ENCODE measurements around the gene DNAH5.
A peak's percentile ranks its signal among the peaks of the same experiment; 100 is the strongest.
"Not testable (repeated sequence)": the region's sequence is repeated elsewhere in the genome, so short reads cannot be mapped to it uniquely, and the experiment has no call there.

Gene DNAH5

GRCh38 chr5:13944560-13945199 lies at the start of gene DNAH5:
DNAH5 (minus strand) TSS chr5:13944688; CDS start chr5:13944438, 250 bp downstream.
- DNase-seq, result peak; percentile 72

GRCh38 chr5:13993926-13994325 lies 49.4 kb upstream of the DNAH5 start:
- DNase-seq, result no peak

- DNase-seq, result no peak
Measured at GRCh38 chr5:13992795-13993194, 48.3 kb upstream of the DNAH5 start.

GRCh38 chr5:13991365-13991764 lies 46.9 kb upstream of the DNAH5 start:
- no peak for DNase-seq

- no peak for DNase-seq
Measured at GRCh38 chr5:13990896-13991295, 46.4 kb upstream of the DNAH5 start.

- DNase-seq, result no peak
Measured at GRCh38 chr5:13989832-13990231, 45.3 kb upstream of the DNAH5 start.

- DNase-seq, result peak; percentile 52
Measured at GRCh38 chr5:13987843-13988464, 43.5 kb upstream of the DNAH5 start.

GRCh38 chr5:13985731-13986418 lies 41.4 kb upstream of the DNAH5 start:
- no peak for DNase-seq

GRCh38 chr5:13984888-13985287 lies 40.4 kb upstream of the DNAH5 start:
- not testable (repeated sequence) for DNase-seq

GRCh38 chr5:13976867-13977830 lies 32.7 kb upstream of the DNAH5 start:
- peak; percentile 70 for DNase-seq

GRCh38 chr5:13976223-13976622 lies 31.7 kb upstream of the DNAH5 start:
- no peak for DNase-seq

- no peak for DNase-seq
Measured at GRCh38 chr5:13975246-13975645, 30.8 kb upstream of the DNAH5 start.

GRCh38 chr5:13973724-13974123 lies 29.2 kb upstream of the DNAH5 start:
- no peak for DNase-seq

- peak; percentile 2 for DNase-seq
Measured at GRCh38 chr5:13972029-13972428, 27.5 kb upstream of the DNAH5 start.

GRCh38 chr5:13957032-13957645 lies 12.7 kb upstream of the DNAH5 start:
- peak; percentile 65 for DNase-seq

- no peak for DNase-seq
Measured at GRCh38 chr5:13956471-13956870, 12.0 kb upstream of the DNAH5 start.

GRCh38 chr5:13955896-13956295 lies 11.4 kb upstream of the DNAH5 start:
- no peak for DNase-seq

GRCh38 chr5:13946111-13946510 lies 1.6 kb upstream of the DNAH5 start:
- no peak for DNase-seq

- peak; percentile 16 for DNase-seq
Measured at GRCh38 chr5:13945271-13945670, 783 bp upstream of the DNAH5 start.

GRCh38 chr5:13943676-13944075 lies 812 bp downstream of the DNAH5 start:
- DNase-seq, result no peak

- peak; percentile 44 for DNase-seq
Measured at GRCh38 chr5:13941468-13941867, 3.0 kb downstream of the DNAH5 start.

- DNase-seq, result no peak
Measured at GRCh38 chr5:13939638-13940037, 4.8 kb downstream of the DNAH5 start.

GRCh38 chr5:13934921-13935320 lies 9.6 kb downstream of the DNAH5 start:
- DNase-seq, result no peak
